EH (cell line): Measurements from ENCODE around the gene TCF20.

Source experiments
- DNase-seq: peaks from one replicate; pipeline ENCODE4 v3.0.0-alpha.2; 2015; ENCODE audit warnings: low read depth

Gene TCF20

GRCh38 chr22:42300259-42301076, 30.0 kb upstream of the TCF20 start:
- no peak for DNase-seq

- DNase-seq = no peak
Measured at GRCh38 chr22:42299586-42300258, 29.3 kb upstream of the TCF20 start.

- DNase-seq = no peak
Measured at GRCh38 chr22:42298746-42299145, 28.3 kb upstream of the TCF20 start.

- DNase-seq = no peak
Measured at GRCh38 chr22:42297778-42298177, 27.3 kb upstream of the TCF20 start.

- no peak for DNase-seq
Measured at GRCh38 chr22:42296883-42297282, 26.4 kb upstream of the TCF20 start.

GRCh38 chr22:42296381-42296853, 26.0 kb upstream of the TCF20 start:
- DNase-seq = no peak

GRCh38 chr22:42294034-42294985, 23.9 kb upstream of the TCF20 start:
- peak; percentile 59 for DNase-seq

- no peak for DNase-seq
Measured at GRCh38 chr22:42292732-42293520, 22.5 kb upstream of the TCF20 start.

- DNase-seq = no peak
Measured at GRCh38 chr22:42291287-42291686, 20.8 kb upstream of the TCF20 start.

- no peak for DNase-seq
Measured at GRCh38 chr22:42289671-42290541, 19.5 kb upstream of the TCF20 start.

- no peak for DNase-seq
Measured at GRCh38 chr22:42288791-42289190, 18.3 kb upstream of the TCF20 start.

- DNase-seq = no peak
Measured at GRCh38 chr22:42287174-42287890, 16.9 kb upstream of the TCF20 start.

- DNase-seq = no peak
Measured at GRCh38 chr22:42286205-42286604, 15.8 kb upstream of the TCF20 start.

GRCh38 chr22:42285604-42286003, 15.2 kb upstream of the TCF20 start:
- no peak for DNase-seq

- no peak for DNase-seq
Measured at GRCh38 chr22:42284643-42285181, 14.3 kb upstream of the TCF20 start.

GRCh38 chr22:42284202-42284591, 13.7 kb upstream of the TCF20 start:
- DNase-seq = no peak

GRCh38 chr22:42283278-42284201, 13.1 kb upstream of the TCF20 start:
- DNase-seq = no peak

GRCh38 chr22:42282943-42283277, 12.5 kb upstream of the TCF20 start:
- DNase-seq = no peak
